GM23338 (cell line): ENCODE results near the gene WFDC12. TPM values are rescaled to one million over a fixed set of nuclear protein-coding genes. Genes with fewer than 3 reads are reported as not detected.

Source experiments
- ATAC-seq: fragments of 200-7000 bp; cut with Tn5 transposase; 3 replicates; pipeline ENCODE4 v1.9.1; 2020
- DNase-seq: peaks from one replicate; pipeline ENCODE4 v3.0.0-alpha.2; 2015; ENCODE audit warnings: low spot score
- H2AFZ ChIP-seq: fragments of 200-600 bp; sonication (generic); 2 replicates; pipeline ENCODE4 v1.8.0; 2016; ENCODE audit warnings: antibody characterized with exemption, mild to moderate bottlenecking, moderate library complexity
- H3F3A ChIP-seq: fragments of 200-600 bp; sonication (generic); replicated peaks from 2 replicates; pipeline ENCODE4 v1.8.0; 2017; ENCODE audit warnings: antibody characterized with exemption, mixed run types, low read depth
- H3K27ac ChIP-seq: fragments of 200-600 bp; sonication (generic); 2 replicates; pipeline ENCODE4 v1.6.1; 2016; ENCODE audit warnings: low read depth
- H3K27me3 ChIP-seq: fragments of 200-600 bp; sonication (generic); 2 replicates; pipeline ENCODE4 v1.8.0; 2016; ENCODE audit warnings: mild to moderate bottlenecking, mixed run types, moderate library complexity; ENCODE audit not compliant: insufficient read depth
- H3K36me3 ChIP-seq: fragments of 200-600 bp; sonication (generic); 2 replicates; pipeline ENCODE4 v1.8.0; 2016; ENCODE audit warnings: mild to moderate bottlenecking; ENCODE audit not compliant: insufficient read depth
- H3K4me1 ChIP-seq: fragments of 200-600 bp; sonication (generic); 2 replicates; pipeline ENCODE4 v1.8.0; 2016; ENCODE audit warnings: mild to moderate bottlenecking, moderate library complexity; ENCODE audit not compliant: insufficient read depth
- H3K4me2 ChIP-seq: fragments of 200-600 bp; sonication (generic); 2 replicates; pipeline ENCODE4 v1.7.1; 2017; ENCODE audit warnings: mixed run types
- H3K4me3 ChIP-seq: fragments of 200-600 bp; sonication (generic); 2 replicates; pipeline ENCODE4 v1.6.1; 2016; ENCODE audit warnings: mixed run types
- H3K79me2 ChIP-seq: fragments of 200-600 bp; sonication (generic); replicated peaks from 2 replicates; pipeline ENCODE4 v1.8.0; 2017; ENCODE audit warnings: mild to moderate bottlenecking; ENCODE audit not compliant: insufficient read depth
- H3K9me2 ChIP-seq: fragments of 200-600 bp; sonication (generic); 2 replicates; pipeline ENCODE4 v1.8.0; 2017; ENCODE audit not compliant: insufficient read depth
- H4K20me1 ChIP-seq: fragments of 200-600 bp; sonication (generic); replicated peaks from 2 replicates; pipeline ENCODE4 v1.8.0; 2017; ENCODE audit warnings: mild to moderate bottlenecking; ENCODE audit not compliant: insufficient read depth
- H3K27ac Mint-ChIP-seq: 2 replicates; pipeline ENCODE4 v1.8.0; 2020; ENCODE audit warnings: inconsistent platforms, mild to moderate bottlenecking, moderate library complexity, mixed read lengths
- H3K27me3 Mint-ChIP-seq: 3 replicates; pipeline ENCODE4 v1.8.0; 2022; ENCODE audit warnings: low read depth, mild to moderate bottlenecking, moderate library complexity, mixed read lengths, inconsistent platforms; ENCODE audit not compliant: insufficient read depth, poor library complexity
- H3K36me3 Mint-ChIP-seq: 3 replicates; pipeline ENCODE4 v1.8.0; 2021; ENCODE audit warnings: low read depth, mild to moderate bottlenecking, inconsistent platforms, moderate library complexity, mixed read lengths
- H3K4me1 Mint-ChIP-seq: 3 replicates; pipeline ENCODE4 v1.8.0; 2020; ENCODE audit warnings: mild to moderate bottlenecking, inconsistent platforms, mixed read lengths
- H3K4me3 Mint-ChIP-seq: 3 replicates; pipeline ENCODE4 v1.8.0; 2021; ENCODE audit warnings: moderate library complexity, mild to moderate bottlenecking, inconsistent platforms, mixed read lengths
- H3K9me3 Mint-ChIP-seq: 3 replicates; pipeline ENCODE4 v1.8.0; 2020; ENCODE audit warnings: moderate library complexity, mild to moderate bottlenecking, inconsistent platforms, mixed read lengths
- CREB1 ChIP-seq: fragments of 250-450 bp; sonication (Bioruptor Pico); IDR thresholded peaks from 2 replicates; pipeline ENCODE4 v1.5.0; 2020; ENCODE audit warnings: low read depth, mild to moderate bottlenecking, moderate library complexity
- EZH2 ChIP-seq: fragments of 200-600 bp; sonication (generic); IDR thresholded peaks from one replicate; pipeline ENCODE4 v1.8.0; 2017; ENCODE audit warnings: antibody characterized with exemption, mild to moderate bottlenecking, low read depth; ENCODE audit not compliant: unreplicated experiment
- EZH2phosphoT487 ChIP-seq: fragments of 200-600 bp; sonication (generic); IDR thresholded peaks from one replicate; pipeline ENCODE4 v1.8.1; 2018; ENCODE audit warnings: antibody characterized with exemption; ENCODE audit not compliant: unreplicated experiment
- JUNB ChIP-seq: IDR thresholded peaks from one replicate; pipeline ENCODE4 v1.6.1; 2016; ENCODE audit warnings: antibody characterized with exemption; ENCODE audit not compliant: unreplicated experiment
- NANOG ChIP-seq: IDR thresholded peaks from 2 replicates; pipeline ENCODE4 v1.6.1; 2016; ENCODE audit warnings: antibody characterized with exemption, borderline replicate concordance
- POLR2AphosphoS5 ChIP-seq: IDR thresholded peaks from 2 replicates; pipeline ENCODE4 v1.6.1; 2016; ENCODE audit warnings: antibody characterized with exemption, low read depth
- STAT1 ChIP-seq: IDR thresholded peaks from one replicate; pipeline ENCODE4 v1.6.1; 2016; ENCODE audit warnings: antibody characterized with exemption; ENCODE audit not compliant: unreplicated experiment
- ZNF114 ChIP-seq: fragments of 250-450 bp; sonication (Bioruptor Pico); IDR thresholded peaks from 2 replicates; pipeline ENCODE4 v1.5.0; 2020; ENCODE audit warnings: mild to moderate bottlenecking, moderate library complexity
- ZNF331 ChIP-seq: fragments of 250-450 bp; sonication (Bioruptor Pico); IDR thresholded peaks from 2 replicates; pipeline ENCODE4 v1.5.0; 2020; ENCODE audit warnings: low read depth, mild to moderate bottlenecking, moderate library complexity
- polyA plus RNA-seq: library from polyadenylated mRNA; unstranded; fragments of >200 nt; fragmentation: Nextera tagmentation; extraction: Ambion mirVana; gene quantifications from 2 replicates; pipeline ENCODE4 v1.2.1, GENCODE V29; 2016
- total RNA-seq: library from RNA; depleted of rRNA; stranded (reverse); fragments of >200 nt; shearing (Covaris generic); gene quantifications from 2 replicates; pipeline ENCODE4 v1.2.3, GENCODE V29; 2014
- TF ChIP-seq, protein P1 (sequence below): IDR thresholded peaks from one replicate; pipeline ENCODE4 v1.6.1; 2018; ENCODE audit warnings: antibody characterized with exemption; ENCODE audit not compliant: unreplicated experiment
- TF ChIP-seq, protein P2 (sequence below), 2 experiments: fragments of 200-600 bp in 1 of 2; sonication (generic) in 1 of 2; conservative IDR thresholded peaks; 2 replicates each; pipeline versions ENCODE4 v1.5.1 to v1.6.1; 2016 to 2017; ENCODE audit warnings: antibody characterized with exemption in 2 of 2, low read depth in 2 of 2, mild to moderate bottlenecking in 2 of 2, moderate library complexity in 1 of 2
- TF ChIP-seq, protein P3 (sequence below): IDR thresholded peaks from 2 replicates; pipeline ENCODE4 v1.6.1; 2016; ENCODE audit warnings: antibody characterized with exemption
- TF ChIP-seq, protein P4 (sequence below): fragments of 250-450 bp; sonication (Bioruptor Pico); IDR thresholded peaks from 2 replicates; pipeline ENCODE4 v1.5.0; 2020; ENCODE audit warnings: mild to moderate bottlenecking, moderate library complexity

Gene WFDC12
- total and polyA plus RNA-seq, 2 experiments from 2014 or later: not detected

DNA sequence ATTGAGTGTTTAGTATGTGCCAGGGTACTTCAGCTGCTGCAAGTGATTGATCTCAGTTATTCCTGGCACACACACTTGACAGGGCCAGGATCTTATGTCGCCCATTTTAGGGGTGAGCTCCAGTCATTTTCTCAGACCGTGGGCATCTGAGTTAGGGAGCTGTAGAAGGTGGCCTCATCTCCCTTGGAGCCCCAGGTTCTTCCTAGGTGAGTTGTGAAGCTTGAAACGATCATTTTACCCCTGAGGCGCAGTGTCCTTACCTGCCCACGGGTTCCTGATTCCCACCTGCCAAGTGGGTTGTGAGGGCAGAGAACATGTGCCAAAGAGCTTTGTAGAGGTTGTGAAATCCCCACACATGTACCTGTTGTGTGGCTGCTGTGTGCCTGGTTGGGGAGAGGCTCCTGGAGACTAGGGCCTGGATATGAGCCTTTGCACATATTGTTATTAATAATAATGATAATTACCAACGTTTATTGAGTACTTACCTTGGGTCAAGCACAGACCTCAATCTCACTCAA, 22.9 kb downstream of the WFDC12 start:
- Histone ChIP-seq H3K79me2 (no peaks in the 10 kb centered on the region), H3K27me3 (peaks cover 55% of the 10 kb centered on the region), H3K4me2 (peak overlapping the region; percentile 80), H3K9me2 (no peaks in the 10 kb centered on the region), H3K27ac (no peak overlapping the region), H4K20me1 (no peaks in the 10 kb centered on the region), H3K4me3 (peak overlapping the region; percentile 54), H2AFZ (peak overlapping the region; percentile 99), H3K4me1 (peaks cover 5% of the 10 kb centered on the region; the same call in 1 of the 2 replicates), H3F3A (peaks cover 5% of the 10 kb centered on the region; the same call in 1 of the 2 replicates), H3K36me3 (no peaks in the 10 kb centered on the region)
- H3K36me3 Mint-ChIP-seq: peaks cover 3% of the 10 kb centered on the region; the same call in 1 of the 3 replicates
- TF ChIP-seq, protein P1, sequence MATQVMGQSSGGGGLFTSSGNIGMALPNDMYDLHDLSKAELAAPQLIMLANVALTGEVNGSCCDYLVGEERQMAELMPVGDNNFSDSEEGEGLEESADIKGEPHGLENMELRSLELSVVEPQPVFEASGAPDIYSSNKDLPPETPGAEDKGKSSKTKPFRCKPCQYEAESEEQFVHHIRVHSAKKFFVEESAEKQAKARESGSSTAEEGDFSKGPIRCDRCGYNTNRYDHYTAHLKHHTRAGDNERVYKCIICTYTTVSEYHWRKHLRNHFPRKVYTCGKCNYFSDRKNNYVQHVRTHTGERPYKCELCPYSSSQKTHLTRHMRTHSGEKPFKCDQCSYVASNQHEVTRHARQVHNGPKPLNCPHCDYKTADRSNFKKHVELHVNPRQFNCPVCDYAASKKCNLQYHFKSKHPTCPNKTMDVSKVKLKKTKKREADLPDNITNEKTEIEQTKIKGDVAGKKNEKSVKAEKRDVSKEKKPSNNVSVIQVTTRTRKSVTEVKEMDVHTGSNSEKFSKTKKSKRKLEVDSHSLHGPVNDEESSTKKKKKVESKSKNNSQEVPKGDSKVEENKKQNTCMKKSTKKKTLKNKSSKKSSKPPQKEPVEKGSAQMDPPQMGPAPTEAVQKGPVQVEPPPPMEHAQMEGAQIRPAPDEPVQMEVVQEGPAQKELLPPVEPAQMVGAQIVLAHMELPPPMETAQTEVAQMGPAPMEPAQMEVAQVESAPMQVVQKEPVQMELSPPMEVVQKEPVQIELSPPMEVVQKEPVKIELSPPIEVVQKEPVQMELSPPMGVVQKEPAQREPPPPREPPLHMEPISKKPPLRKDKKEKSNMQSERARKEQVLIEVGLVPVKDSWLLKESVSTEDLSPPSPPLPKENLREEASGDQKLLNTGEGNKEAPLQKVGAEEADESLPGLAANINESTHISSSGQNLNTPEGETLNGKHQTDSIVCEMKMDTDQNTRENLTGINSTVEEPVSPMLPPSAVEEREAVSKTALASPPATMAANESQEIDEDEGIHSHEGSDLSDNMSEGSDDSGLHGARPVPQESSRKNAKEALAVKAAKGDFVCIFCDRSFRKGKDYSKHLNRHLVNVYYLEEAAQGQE: no peak
- no peak for TF ChIP-seq POLR2AphosphoS5
- no peak for TF ChIP-seq JUNB
- TF ChIP-seq STAT1: no peak
- TF ChIP-seq, protein P2, sequence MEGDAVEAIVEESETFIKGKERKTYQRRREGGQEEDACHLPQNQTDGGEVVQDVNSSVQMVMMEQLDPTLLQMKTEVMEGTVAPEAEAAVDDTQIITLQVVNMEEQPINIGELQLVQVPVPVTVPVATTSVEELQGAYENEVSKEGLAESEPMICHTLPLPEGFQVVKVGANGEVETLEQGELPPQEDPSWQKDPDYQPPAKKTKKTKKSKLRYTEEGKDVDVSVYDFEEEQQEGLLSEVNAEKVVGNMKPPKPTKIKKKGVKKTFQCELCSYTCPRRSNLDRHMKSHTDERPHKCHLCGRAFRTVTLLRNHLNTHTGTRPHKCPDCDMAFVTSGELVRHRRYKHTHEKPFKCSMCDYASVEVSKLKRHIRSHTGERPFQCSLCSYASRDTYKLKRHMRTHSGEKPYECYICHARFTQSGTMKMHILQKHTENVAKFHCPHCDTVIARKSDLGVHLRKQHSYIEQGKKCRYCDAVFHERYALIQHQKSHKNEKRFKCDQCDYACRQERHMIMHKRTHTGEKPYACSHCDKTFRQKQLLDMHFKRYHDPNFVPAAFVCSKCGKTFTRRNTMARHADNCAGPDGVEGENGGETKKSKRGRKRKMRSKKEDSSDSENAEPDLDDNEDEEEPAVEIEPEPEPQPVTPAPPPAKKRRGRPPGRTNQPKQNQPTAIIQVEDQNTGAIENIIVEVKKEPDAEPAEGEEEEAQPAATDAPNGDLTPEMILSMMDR (conservative IDR thresholded peaks at IDR 0.05; ENCODE audit: low read depth in 2 of 2): no peak
- TF ChIP-seq ZNF331 (CRISPR knock-in tag): no peak
- TF ChIP-seq, protein P3, sequence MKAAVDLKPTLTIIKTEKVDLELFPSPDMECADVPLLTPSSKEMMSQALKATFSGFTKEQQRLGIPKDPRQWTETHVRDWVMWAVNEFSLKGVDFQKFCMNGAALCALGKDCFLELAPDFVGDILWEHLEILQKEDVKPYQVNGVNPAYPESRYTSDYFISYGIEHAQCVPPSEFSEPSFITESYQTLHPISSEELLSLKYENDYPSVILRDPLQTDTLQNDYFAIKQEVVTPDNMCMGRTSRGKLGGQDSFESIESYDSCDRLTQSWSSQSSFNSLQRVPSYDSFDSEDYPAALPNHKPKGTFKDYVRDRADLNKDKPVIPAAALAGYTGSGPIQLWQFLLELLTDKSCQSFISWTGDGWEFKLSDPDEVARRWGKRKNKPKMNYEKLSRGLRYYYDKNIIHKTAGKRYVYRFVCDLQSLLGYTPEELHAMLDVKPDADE: no peak
- TF ChIP-seq EZH2phosphoT487: no peak
- TF ChIP-seq, protein P4, sequence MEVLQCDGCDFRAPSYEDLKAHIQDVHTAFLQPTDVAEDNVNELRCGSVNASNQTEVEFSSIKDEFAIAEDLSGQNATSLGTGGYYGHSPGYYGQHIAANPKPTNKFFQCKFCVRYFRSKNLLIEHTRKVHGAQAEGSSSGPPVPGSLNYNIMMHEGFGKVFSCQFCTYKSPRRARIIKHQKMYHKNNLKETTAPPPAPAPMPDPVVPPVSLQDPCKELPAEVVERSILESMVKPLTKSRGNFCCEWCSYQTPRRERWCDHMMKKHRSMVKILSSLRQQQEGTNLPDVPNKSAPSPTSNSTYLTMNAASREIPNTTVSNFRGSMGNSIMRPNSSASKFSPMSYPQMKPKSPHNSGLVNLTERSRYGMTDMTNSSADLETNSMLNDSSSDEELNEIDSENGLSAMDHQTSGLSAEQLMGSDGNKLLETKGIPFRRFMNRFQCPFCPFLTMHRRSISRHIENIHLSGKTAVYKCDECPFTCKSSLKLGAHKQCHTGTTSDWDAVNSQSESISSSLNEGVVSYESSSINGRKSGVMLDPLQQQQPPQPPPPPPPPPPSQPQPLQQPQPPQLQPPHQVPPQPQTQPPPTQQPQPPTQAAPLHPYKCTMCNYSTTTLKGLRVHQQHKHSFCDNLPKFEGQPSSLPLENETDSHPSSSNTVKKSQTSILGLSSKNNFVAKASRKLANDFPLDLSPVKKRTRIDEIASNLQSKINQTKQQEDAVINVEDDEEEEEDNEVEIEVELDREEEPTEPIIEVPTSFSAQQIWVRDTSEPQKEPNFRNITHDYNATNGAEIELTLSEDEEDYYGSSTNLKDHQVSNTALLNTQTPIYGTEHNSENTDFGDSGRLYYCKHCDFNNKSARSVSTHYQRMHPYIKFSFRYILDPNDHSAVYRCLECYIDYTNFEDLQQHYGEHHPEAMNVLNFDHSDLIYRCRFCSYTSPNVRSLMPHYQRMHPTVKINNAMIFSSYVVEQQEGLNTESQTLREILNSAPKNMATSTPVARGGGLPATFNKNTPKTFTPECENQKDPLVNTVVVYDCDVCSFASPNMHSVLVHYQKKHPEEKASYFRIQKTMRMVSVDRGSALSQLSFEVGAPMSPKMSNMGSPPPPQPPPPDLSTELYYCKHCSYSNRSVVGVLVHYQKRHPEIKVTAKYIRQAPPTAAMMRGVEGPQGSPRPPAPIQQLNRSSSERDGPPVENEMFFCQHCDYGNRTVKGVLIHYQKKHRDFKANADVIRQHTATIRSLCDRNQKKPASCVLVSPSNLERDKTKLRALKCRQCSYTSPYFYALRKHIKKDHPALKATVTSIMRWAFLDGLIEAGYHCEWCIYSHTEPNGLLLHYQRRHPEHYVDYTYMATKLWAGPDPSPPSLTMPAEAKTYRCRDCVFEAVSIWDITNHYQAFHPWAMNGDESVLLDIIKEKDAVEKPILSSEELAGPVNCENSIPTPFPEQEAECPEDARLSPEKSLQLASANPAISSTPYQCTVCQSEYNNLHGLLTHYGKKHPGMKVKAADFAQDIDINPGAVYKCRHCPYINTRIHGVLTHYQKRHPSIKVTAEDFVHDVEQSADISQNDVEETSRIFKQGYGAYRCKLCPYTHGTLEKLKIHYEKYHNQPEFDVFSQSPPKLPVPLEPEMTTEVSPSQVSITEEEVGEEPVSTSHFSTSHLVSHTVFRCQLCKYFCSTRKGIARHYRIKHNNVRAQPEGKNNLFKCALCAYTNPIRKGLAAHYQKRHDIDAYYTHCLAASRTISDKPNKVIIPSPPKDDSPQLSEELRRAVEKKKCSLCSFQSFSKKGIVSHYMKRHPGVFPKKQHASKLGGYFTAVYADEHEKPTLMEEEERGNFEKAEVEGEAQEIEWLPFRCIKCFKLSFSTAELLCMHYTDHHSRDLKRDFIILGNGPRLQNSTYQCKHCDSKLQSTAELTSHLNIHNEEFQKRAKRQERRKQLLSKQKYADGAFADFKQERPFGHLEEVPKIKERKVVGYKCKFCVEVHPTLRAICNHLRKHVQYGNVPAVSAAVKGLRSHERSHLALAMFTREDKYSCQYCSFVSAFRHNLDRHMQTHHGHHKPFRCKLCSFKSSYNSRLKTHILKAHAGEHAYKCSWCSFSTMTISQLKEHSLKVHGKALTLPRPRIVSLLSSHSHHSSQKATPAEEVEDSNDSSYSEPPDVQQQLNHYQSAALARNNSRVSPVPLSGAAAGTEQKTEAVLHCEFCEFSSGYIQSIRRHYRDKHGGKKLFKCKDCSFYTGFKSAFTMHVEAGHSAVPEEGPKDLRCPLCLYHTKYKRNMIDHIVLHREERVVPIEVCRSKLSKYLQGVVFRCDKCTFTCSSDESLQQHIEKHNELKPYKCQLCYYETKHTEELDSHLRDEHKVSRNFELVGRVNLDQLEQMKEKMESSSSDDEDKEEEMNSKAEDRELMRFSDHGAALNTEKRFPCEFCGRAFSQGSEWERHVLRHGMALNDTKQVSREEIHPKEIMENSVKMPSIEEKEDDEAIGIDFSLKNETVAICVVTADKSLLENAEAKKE (CRISPR knock-in tag): no peak
- TF ChIP-seq EZH2: no peak
- TF ChIP-seq NANOG: no peak
- no peak for TF ChIP-seq ZNF114 (CRISPR knock-in tag)
- no peak for TF ChIP-seq CREB1 (CRISPR knock-in tag)
- peak overlapping the region; percentile 69 for H3K4me3 Mint-ChIP-seq
- H3K9me3 Mint-ChIP-seq: peaks cover 4% of the 10 kb centered on the region; the same call in 2 of the 3 replicates
- H3K4me1 Mint-ChIP-seq: peaks cover 6% of the 10 kb centered on the region; the same call in 2 of the 3 replicates
- no peak overlapping the region for H3K27ac Mint-ChIP-seq
- peaks cover 43% of the 10 kb centered on the region for H3K27me3 Mint-ChIP-seq
- DNase-seq (no peak), ATAC-seq (no peak)
